GM11168 (cell line): ENCODE data around the gene WEE2.
"Not testable (repeated sequence)": the region's sequence is repeated elsewhere in the genome, so short reads cannot be mapped to it uniquely, and the experiment has no call there.

Experiments
- in situ Hi-C: fragments of 300-500 bp; cut with MboI; formaldehyde crosslinking; loops from one replicate; pipeline ENCODE4 v1.12.0; 2022; ENCODE audit warnings: low sequenced_read_pairs; ENCODE audit not compliant: unreplicated experiment

WEE2 gene

DNA sequence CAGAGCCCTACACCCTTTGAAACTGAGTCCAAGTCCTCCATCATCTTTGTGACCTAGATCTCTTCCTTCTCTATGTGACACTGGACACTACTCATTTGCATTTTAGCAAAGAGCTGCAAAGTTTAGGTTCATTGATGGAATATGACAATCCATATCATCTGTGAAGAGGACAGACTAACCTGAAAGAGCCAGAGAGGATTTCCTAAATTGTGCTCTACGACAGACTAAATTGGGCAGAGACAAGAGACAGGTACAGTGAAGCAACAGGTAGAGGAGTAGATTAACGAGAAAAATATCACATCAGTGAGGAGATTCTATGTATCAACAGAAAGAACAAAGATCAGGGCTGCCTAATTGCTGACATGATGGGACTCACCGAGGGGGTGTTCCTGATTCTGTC lies 55.6 kb downstream of the WEE2 start, which contains the start of gene TAS2R3:
TAS2R3 (plus strand) TSS at position 301 of the 400 bp plus-strand sequence; CDS start at position 363, 62 bp downstream.
- in situ Hi-C loops = no loop called here

DNA sequence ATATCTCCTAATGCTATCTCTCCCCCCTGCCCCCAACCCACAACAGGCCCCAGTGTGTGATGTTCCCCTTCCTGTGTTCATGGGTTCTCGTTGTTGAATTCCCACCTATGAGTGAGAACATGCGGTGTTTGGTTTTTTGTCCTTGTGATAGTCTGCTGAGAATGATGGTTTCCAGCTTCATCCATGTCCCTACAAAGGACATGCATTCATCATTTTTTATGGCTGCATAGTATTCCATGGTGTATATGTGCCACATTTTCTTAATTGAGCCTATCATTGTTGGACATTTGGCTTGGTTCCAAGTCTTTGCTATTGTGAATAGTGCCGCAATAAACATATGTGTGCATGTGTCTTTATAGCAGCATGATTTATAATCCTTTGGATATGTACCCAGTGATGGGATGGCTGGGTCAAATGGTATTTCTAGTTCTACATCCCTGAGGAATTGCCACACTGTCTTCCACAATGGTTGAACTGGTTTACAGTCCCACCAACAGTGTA lies 62.0 kb downstream of the WEE2 start:
- in situ Hi-C loops = not testable (repeated sequence)

- in situ Hi-C loops = no loop called here
These were observed 68.2 kb downstream of the WEE2 start, which contains the start of gene TAS2R4 for GRCh38 chr7:141776374-141776773. Gene TAS2R4 (plus strand): TSS chr7:141776674. CDS start chr7:141778489, 1,815 bp downstream.
